Thyroid gland (tissue), 4 donors: Measurements from ENCODE around the gene OBSCN. TPM values are rescaled to one million over a fixed set of nuclear protein-coding genes. Genes with fewer than 3 reads are reported as not detected.

Experiments used
- DNase-seq, 2 donors: peaks; one replicate each; pipeline ENCODE4 v3.0.0-alpha.2; 2019
- H3K27ac ChIP-seq, 3 donors: fragments of 200-600 bp; sonication (generic); 1 replicate in 2 of 3; 2 replicates in 1 of 3; pipeline ENCODE4 v1.5.1; 2016 to 2019; ENCODE audit warnings: mild to moderate bottlenecking in 1 of 3, moderate library complexity in 1 of 3
- H3K27me3 ChIP-seq: fragments of 200-600 bp; sonication (generic); one replicate; pipeline ENCODE4 v1.5.1; 2019
- H3K36me3 ChIP-seq, 2 donors: fragments of 200-600 bp; sonication (generic); one replicate each; pipeline ENCODE4 v1.5.1; 2016 to 2019
- H3K4me1 ChIP-seq, 2 donors: fragments of 200-600 bp; sonication (generic); one replicate each; pipeline ENCODE4 v1.5.1; 2017 to 2019
- H3K4me3 ChIP-seq, 3 donors: fragments of 200-600 bp; sonication (generic); replicated peaks in 1 of 3; 1 replicate in 2 of 3; 2 replicates in 1 of 3; pipeline ENCODE4 v1.5.1; 2016; ENCODE audit warnings: mild to moderate bottlenecking in 1 of 3
- H3K9me3 ChIP-seq: fragments of 200-600 bp; sonication (generic); one replicate; pipeline ENCODE4 v1.5.1; 2017
- POLR2A ChIP-seq, 2 donors: fragments of 450-650 bp; IDR thresholded peaks; one replicate each; pipeline ENCODE4 v1.6.1; 2017; ENCODE audit warnings: antibody characterized with exemption in 2 of 2, mild to moderate bottlenecking in 2 of 2, moderate library complexity in 1 of 2
- WGBS, 2 donors: methylation state at CpG; one replicate each; pipeline ENCODE4 v1.1.5; 2017; 5-methylcytosine and 5-hydroxymethylcytosine counted together
- intact Hi-C: fragments of 100-400 bp; cut with DNase I; formaldehyde crosslinking; loops from one replicate; pipeline ENCODE4 v1.15.1; 2023
- total RNA-seq, 4 donors: library from RNA; depleted of rRNA; stranded (reverse); fragments of >200 nt; gene quantifications; one replicate each; pipeline ENCODE4 v1.2.3, GENCODE V29; 2016
- TF ChIP-seq, protein P1 (sequence below), 6 experiments: fragments of 200-600 bp in 3 of 6; fragments of 450-650 bp in 3 of 6; sonication (generic) in 3 of 6; IDR thresholded peaks; one replicate each; pipeline ENCODE4 v1.5.1; 2016 to 2019; ENCODE audit warnings: antibody characterized with exemption in 6 of 6, mild to moderate bottlenecking in 2 of 6, inconsistent platforms in 1 of 6, moderate library complexity in 1 of 6

OBSCN gene
- total RNA-seq, 4 donors from 2014 or later = 24.0 to 35.1 (median 31.5) TPM

DNA sequence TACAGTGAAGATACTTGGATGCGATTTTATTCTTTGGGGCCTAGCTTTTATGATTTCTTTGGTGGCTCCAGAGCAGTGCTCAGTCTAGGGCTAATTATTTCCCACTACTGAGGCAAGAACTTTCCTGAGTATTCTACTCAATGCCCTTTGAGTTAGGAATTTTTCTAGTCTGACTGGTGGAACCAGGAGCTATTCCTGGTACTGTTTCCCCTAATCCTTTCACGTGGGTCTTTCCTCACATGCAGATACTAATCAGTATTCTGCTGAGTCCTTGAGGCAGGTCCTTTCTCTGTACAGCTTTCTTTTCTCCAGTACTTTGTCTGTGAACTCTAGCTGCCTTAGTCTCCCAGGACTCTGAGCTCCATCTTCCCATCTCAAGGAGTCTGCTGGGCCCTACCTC lies 122.0 kb downstream of the OBSCN start:
- no peaks in the 10 kb centered on the region for H3K36me3 ChIP-seq
- no peak for DNase-seq
- no peak for TF ChIP-seq POLR2A (IDR thresholded peaks at IDR 0.05)
- TF ChIP-seq, protein P1, sequence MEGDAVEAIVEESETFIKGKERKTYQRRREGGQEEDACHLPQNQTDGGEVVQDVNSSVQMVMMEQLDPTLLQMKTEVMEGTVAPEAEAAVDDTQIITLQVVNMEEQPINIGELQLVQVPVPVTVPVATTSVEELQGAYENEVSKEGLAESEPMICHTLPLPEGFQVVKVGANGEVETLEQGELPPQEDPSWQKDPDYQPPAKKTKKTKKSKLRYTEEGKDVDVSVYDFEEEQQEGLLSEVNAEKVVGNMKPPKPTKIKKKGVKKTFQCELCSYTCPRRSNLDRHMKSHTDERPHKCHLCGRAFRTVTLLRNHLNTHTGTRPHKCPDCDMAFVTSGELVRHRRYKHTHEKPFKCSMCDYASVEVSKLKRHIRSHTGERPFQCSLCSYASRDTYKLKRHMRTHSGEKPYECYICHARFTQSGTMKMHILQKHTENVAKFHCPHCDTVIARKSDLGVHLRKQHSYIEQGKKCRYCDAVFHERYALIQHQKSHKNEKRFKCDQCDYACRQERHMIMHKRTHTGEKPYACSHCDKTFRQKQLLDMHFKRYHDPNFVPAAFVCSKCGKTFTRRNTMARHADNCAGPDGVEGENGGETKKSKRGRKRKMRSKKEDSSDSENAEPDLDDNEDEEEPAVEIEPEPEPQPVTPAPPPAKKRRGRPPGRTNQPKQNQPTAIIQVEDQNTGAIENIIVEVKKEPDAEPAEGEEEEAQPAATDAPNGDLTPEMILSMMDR (IDR thresholded peaks at IDR 0.05) = no peak
- H3K27ac ChIP-seq = no peak overlapping the region
- no peak overlapping the region for H3K4me3 ChIP-seq
- no peaks in the 10 kb centered on the region for H3K27me3 ChIP-seq
- H3K4me1 ChIP-seq = no peaks in the 10 kb centered on the region
- WGBS, 2 donors = 74 to 77% methylated on average over 2 of the region's 2 CpGs
- no peaks in the 10 kb centered on the region for H3K9me3 ChIP-seq
- intact Hi-C loops = no loop called here

DNA sequence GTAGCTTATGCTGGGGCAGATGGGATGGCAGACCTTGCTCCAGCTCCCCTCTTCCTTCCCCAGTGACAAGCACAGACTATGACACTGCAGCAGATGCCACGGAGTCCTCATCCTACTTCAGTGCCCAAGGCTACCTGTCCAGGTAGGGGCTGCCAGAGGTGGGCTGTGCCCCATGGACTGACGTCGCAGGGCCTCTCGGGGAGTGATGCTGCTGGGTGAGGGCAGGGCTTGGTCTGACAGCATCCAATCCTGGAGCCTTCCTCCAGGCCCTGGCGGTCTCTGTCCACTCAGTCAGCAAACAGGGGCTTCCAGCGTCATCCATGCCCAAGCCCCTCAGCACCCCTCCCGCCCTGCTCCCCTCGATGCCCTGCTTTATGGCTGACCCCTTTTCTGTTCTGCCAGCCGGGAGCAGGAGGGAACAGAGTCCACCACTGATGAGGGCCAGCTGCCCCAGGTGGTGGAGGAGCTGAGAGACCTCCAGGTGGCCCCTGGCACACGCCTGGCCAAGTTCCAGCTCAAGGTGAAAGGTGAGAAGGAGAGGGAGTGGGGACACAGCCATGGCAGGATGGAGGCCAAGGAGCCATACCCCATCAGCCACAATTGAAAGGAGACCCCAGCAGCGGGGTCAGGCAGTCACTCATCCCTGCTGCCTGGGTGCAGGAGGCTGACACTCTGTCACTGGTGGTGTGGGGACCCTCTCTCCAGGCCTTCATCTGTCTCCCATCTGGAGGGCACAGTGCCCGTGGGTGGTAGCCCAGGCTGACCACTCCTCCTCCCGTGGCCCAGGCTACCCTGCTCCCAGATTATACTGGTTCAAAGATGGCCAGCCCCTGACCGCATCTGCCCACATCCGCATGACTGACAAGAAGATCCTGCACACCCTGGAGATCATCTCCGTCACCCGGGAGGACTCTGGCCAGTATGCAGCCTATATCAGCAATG lies 125.2 kb downstream of the OBSCN start:
- no peak for TF ChIP-seq POLR2A (IDR thresholded peaks at IDR 0.05)
- TF ChIP-seq, protein P1 (IDR thresholded peaks at IDR 0.05) = no peak
- H3K27ac ChIP-seq = no peak overlapping the region
- no peaks in the 10 kb centered on the region for H3K9me3 ChIP-seq
- H3K4me1 ChIP-seq = no peaks in the 10 kb centered on the region
- intact Hi-C loops = no loop called here
- no peaks in the 10 kb centered on the region for H3K36me3 ChIP-seq
- no peak for DNase-seq
- no peak overlapping the region for H3K4me3 ChIP-seq
- WGBS, 2 donors = 80 to 98% methylated on average over 1 to 8 of the region's 17 CpGs
- no peaks in the 10 kb centered on the region for H3K27me3 ChIP-seq

DNA sequence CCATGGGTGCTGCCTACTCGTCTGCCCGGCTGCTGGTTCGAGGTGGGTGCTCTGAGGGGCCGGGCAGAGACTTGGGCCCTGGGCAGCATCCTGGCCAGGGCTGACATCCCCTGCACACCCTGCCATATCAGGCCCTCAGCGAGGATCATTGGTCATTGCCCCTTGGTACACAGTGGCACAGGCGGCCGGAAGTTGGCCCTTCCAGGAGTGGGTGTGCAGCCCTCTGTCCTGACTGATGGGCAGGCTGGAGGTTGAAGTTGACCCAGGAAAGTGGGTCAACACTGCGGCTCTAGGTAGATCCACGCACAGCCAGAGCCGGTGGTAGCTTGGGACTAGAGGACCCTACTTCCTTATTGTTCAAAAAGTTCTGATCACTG lies 125.9 kb downstream of the OBSCN start:
- H3K4me3 ChIP-seq = no peak overlapping the region
- no peaks in the 10 kb centered on the region for H3K9me3 ChIP-seq
- H3K36me3 ChIP-seq = no peaks in the 10 kb centered on the region
- no peak overlapping the region for H3K27ac ChIP-seq
- TF ChIP-seq POLR2A (IDR thresholded peaks at IDR 0.05) = no peak
- TF ChIP-seq, protein P1 (IDR thresholded peaks at IDR 0.05) = no peak
- intact Hi-C loops = no loop called here
- 91 to 100% methylated on average over 2 to 9 of the region's 10 CpGs for WGBS, 2 donors
- no peaks in the 10 kb centered on the region for H3K27me3 ChIP-seq
- no peaks in the 10 kb centered on the region for H3K4me1 ChIP-seq
- no peak for DNase-seq

DNA sequence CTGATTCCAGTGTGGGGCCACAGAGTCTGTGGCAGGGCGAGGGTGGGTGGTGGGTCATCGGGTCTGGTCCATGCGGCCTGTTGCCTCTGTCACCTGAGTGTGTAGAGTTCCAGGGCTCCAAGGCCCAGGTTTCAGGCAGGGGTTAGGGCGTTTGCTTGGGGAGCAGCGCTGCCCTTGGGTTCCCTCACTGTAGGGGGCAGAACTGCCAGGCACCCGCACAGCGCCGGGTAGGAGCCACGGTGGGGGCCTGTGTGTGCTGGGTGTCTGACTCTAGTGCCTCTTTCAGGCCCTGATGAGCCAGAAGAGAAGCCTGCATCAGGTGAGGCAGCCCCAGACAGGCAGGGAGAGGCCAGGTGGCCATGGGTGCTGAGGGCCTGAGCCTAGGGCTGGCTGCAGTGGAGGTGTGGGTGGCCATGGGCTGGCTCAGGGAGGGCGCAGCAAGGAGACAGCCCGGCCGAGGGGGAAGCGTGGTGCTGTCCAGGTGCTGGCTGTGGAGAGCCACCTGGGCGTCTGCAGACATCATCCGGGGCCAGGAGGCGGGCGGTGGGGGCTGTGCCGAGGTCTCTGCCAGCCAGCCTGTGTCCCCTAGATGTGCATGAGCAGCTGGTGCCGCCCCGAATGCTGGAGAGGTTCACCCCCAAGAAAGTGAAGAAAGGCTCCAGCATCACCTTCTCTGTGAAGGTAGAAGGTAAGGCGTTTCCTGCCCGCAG lies 126.5 kb downstream of the OBSCN start:
- no peak for DNase-seq
- no peaks in the 10 kb centered on the region for H3K4me1 ChIP-seq
- H3K27me3 ChIP-seq = no peaks in the 10 kb centered on the region
- 95 to 96% methylated on average over 10 to 12 of the region's 22 CpGs for WGBS, 2 donors
- no peak overlapping the region for H3K27ac ChIP-seq
- H3K4me3 ChIP-seq = no peak overlapping the region
- no peaks in the 10 kb centered on the region for H3K36me3 ChIP-seq
- no peak for TF ChIP-seq POLR2A (IDR thresholded peaks at IDR 0.05)
- TF ChIP-seq, protein P1 (IDR thresholded peaks at IDR 0.05) = no peak
- H3K9me3 ChIP-seq = no peaks in the 10 kb centered on the region
- intact Hi-C loops = no loop called here

DNA sequence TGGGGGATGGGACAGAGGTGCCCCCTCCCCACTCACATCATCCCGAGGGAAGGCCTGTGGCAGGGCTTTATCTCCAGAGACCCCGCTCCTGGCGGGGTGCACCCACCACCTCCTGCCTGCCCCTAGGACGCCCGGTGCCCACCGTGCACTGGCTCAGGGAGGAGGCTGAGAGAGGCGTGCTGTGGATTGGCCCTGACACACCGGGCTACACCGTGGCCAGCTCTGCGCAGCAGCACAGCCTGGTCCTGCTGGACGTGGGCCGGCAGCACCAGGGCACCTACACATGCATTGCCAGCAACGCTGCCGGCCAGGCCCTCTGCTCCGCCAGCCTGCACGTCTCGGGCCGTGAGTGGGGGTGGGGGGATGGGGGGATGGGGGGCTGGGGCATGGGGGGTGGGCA lies 127.1 kb downstream of the OBSCN start:
- H3K4me3 ChIP-seq = no peak overlapping the region
- H3K9me3 ChIP-seq = no peaks in the 10 kb centered on the region
- intact Hi-C loops = no loop called here
- no peaks in the 10 kb centered on the region for H3K27me3 ChIP-seq
- no peak for DNase-seq
- peaks cover 0 to 3% of the 10 kb centered on the region in 2 donors for H3K36me3 ChIP-seq
- H3K4me1 ChIP-seq = no peaks in the 10 kb centered on the region
- 94% methylated on average over 6 of the region's 18 CpGs; no CpG with 5 or more reads in 1 of the 2 donors for WGBS, 2 donors
- TF ChIP-seq, protein P1 (IDR thresholded peaks at IDR 0.05) = no peak
- TF ChIP-seq POLR2A (IDR thresholded peaks at IDR 0.05) = no peak
- no peak overlapping the region for H3K27ac ChIP-seq
